Endodermal cell (in vitro differentiated cells): ENCODE results near the gene LCE3B. TPM values are rescaled to one million over a fixed set of nuclear protein-coding genes. Genes with fewer than 3 reads are reported as not detected.

ENCODE experiments used
- DNase-seq: peaks from one replicate; pipeline ENCODE4 v3.0.0-alpha.2; 2017
- H3K27ac ChIP-seq: 2 replicates; pipeline ENCODE4 v1.5.1; 2013; ENCODE audit warnings: mild to moderate bottlenecking, low read depth, low read length, moderate library complexity
- H3K27me3 ChIP-seq: 2 replicates; pipeline ENCODE4 v1.6.1; 2013; ENCODE audit warnings: mild to moderate bottlenecking, low read length, moderate library complexity; ENCODE audit not compliant: insufficient read depth, control insufficient read depth, poor library complexity, severe bottlenecking
- H3K36me3 ChIP-seq: 2 replicates; pipeline ENCODE4 v1.7.0; 2013; ENCODE audit warnings: mild to moderate bottlenecking, low read length, moderate library complexity; ENCODE audit not compliant: control insufficient read depth, insufficient read depth
- H3K4me1 ChIP-seq: one replicate; pipeline ENCODE4 v1.7.0; 2013; ENCODE audit warnings: low read length; ENCODE audit not compliant: control insufficient read depth, insufficient read depth
- H3K4me3 ChIP-seq: 2 replicates; pipeline ENCODE4 v1.5.1; 2013; ENCODE audit warnings: mild to moderate bottlenecking, low read length, moderate library complexity
- H3K9ac ChIP-seq: 2 replicates; pipeline ENCODE4 v1.6.1; 2013; ENCODE audit warnings: mild to moderate bottlenecking, low read length, moderate library complexity; ENCODE audit not compliant: poor library complexity, severe bottlenecking; ENCODE audit errors: extremely low read depth
- H3K9me3 ChIP-seq: 2 replicates; pipeline ENCODE4 v1.6.1; 2013; ENCODE audit warnings: mild to moderate bottlenecking, low read length, moderate library complexity; ENCODE audit not compliant: control insufficient read depth
- H3K27ac Mint-ChIP-seq: 2 replicates; pipeline ENCODE4 v1.8.0; 2020; ENCODE audit warnings: mixed read lengths
- H3K27me3 Mint-ChIP-seq: 2 replicates; pipeline ENCODE4 v1.8.0; 2021; ENCODE audit warnings: mild to moderate bottlenecking, mixed read lengths; ENCODE audit not compliant: insufficient read depth
- H3K36me3 Mint-ChIP-seq: 2 replicates; pipeline ENCODE4 v1.8.0; 2020; ENCODE audit warnings: low read depth, mixed read lengths
- H3K4me1 Mint-ChIP-seq: 2 replicates; pipeline ENCODE4 v1.8.0; 2020; ENCODE audit warnings: mixed read lengths
- H3K4me3 Mint-ChIP-seq: 2 replicates; pipeline ENCODE4 v1.8.0; 2020; ENCODE audit warnings: mild to moderate bottlenecking, moderate library complexity, mixed read lengths
- H3K9me3 Mint-ChIP-seq: 2 replicates; pipeline ENCODE4 v1.8.0; 2020; ENCODE audit warnings: mild to moderate bottlenecking, mixed read lengths
- WGBS, 2 experiments: methylation state at CpG; one replicate each; pipeline versions ENCODE4 v1.1.5 to v1.1.7; 2013; ENCODE audit warnings: missing lambda C conversion rate in 2 of 2, mixed read lengths in 1 of 2; ENCODE audit not compliant: insufficient coverage in 1 of 2, insufficient read length in 1 of 2; 5-methylcytosine and 5-hydroxymethylcytosine counted together
- total RNA-seq, 2 donors: library from RNA; stranded (reverse); fragmentation: NEBNext Ultra II Directional in 1 of 2; extraction: Animal tissue kit (Norgen Biotek cat#: 25700) in 1 of 2; gene quantifications; 2 replicates in 1 of 2; 3 replicates in 1 of 2; pipeline ENCODE4 v1.2.1, GENCODE V29; 2021
- TF ChIP-seq, protein P1 (sequence below): fragments of 200-600 bp; sonication (generic); conservative IDR thresholded peaks from 2 replicates; pipeline ENCODE4 v1.5.0; 2021; ENCODE audit warnings: antibody characterized with exemption, mild to moderate bottlenecking

The LCE3B gene
- total RNA-seq, 2 donors from 2014 or later: not detected

DNA sequence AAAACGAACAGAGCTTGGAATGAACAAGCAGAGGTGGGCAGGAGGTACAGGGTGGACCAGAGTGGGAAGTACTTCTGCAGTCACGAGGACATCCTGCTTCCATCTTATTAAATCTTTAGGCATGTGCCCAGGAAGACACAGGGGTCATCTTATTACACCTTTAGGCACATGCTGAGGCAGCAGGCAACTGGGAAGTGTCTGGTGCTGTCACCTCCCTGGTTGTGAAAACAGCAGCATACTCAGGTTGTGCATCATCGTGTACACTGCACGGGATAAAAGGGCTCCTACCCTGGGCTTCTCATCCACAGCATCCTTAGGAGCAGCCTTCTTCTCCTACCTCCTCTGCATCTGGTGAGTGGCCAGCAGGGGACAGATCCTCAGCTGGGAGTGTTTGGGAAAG is 13.7 kb upstream of the LCE3B start, which contains the start of gene LCE3C:
Gene LCE3C, plus strand, starts transcription at position 301 of the 400 bp plus-strand sequence. CDS start 498 bp downstream, outside the sequence.
- H3K4me3 ChIP-seq: no peak within 1 kb of the TSS
- Mint-ChIP-seq H3K4me1 (no peaks in the 10 kb centered on the region), H3K9me3 (peaks cover 82% of the 10 kb centered on the region), H3K4me3 (no peak within 1 kb of the TSS), H3K27me3 (no peaks in the 10 kb centered on the region), H3K27ac (no peak within 1 kb of the TSS), H3K36me3 (no peaks in the 10 kb centered on the region)
- TF ChIP-seq, protein P1, sequence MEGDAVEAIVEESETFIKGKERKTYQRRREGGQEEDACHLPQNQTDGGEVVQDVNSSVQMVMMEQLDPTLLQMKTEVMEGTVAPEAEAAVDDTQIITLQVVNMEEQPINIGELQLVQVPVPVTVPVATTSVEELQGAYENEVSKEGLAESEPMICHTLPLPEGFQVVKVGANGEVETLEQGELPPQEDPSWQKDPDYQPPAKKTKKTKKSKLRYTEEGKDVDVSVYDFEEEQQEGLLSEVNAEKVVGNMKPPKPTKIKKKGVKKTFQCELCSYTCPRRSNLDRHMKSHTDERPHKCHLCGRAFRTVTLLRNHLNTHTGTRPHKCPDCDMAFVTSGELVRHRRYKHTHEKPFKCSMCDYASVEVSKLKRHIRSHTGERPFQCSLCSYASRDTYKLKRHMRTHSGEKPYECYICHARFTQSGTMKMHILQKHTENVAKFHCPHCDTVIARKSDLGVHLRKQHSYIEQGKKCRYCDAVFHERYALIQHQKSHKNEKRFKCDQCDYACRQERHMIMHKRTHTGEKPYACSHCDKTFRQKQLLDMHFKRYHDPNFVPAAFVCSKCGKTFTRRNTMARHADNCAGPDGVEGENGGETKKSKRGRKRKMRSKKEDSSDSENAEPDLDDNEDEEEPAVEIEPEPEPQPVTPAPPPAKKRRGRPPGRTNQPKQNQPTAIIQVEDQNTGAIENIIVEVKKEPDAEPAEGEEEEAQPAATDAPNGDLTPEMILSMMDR: no peak
- no peaks in the 10 kb centered on the region for H3K4me1 ChIP-seq
- H3K27ac ChIP-seq: no peak within 1 kb of the TSS
- H3K9ac ChIP-seq: no peak within 1 kb of the TSS
- H3K36me3 ChIP-seq: no peaks in the 10 kb centered on the region
- no peaks in the 10 kb centered on the region for H3K27me3 ChIP-seq
- no peaks in the 10 kb centered on the region for H3K9me3 ChIP-seq
- no CpG with 5 or more reads among the region's 4 CpGs for WGBS, 2 experiments
- no peak for DNase-seq

DNA sequence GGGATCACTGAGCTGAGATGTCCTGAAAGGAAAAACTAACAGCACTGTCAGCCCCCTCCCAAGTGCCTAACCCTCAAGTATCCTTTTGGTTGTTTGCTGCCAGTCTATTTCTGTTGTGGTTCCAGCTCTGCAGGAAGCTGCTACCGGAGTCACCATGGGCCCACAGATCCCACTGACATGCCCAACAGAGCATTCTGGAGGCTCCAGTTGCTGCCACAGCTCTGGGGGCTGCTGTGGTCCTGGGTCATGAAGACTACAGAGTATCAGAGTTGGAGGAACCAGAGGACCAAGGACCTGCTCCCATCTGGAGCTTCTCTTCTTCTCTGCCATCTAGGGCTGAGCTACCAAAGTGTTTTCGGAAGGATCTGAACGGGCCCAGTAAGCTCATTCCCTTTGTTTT is 8.4 kb downstream of the LCE3B start:
- H3K9me3 Mint-ChIP-seq: peaks cover 91% of the 10 kb centered on the region
- H3K27me3 Mint-ChIP-seq: no peaks in the 10 kb centered on the region
- no peak overlapping the region for H3K27ac Mint-ChIP-seq
- no peak overlapping the region for H3K4me3 Mint-ChIP-seq
- DNase-seq: no peak
- no peaks in the 10 kb centered on the region for H3K4me1 ChIP-seq
- WGBS, 2 experiments: 49% methylated on average over 3 of the region's 3 CpGs; no CpG with 5 or more reads in 1 of the 2 experiments
- H3K27ac ChIP-seq: no peak overlapping the region
- no peaks in the 10 kb centered on the region for H3K27me3 ChIP-seq
- no peaks in the 10 kb centered on the region for H3K4me1 Mint-ChIP-seq
- no peaks in the 10 kb centered on the region for H3K36me3 Mint-ChIP-seq
- H3K9ac ChIP-seq: no peak overlapping the region
- peaks cover 73% of the 10 kb centered on the region for H3K9me3 ChIP-seq
- H3K4me3 ChIP-seq: no peak overlapping the region
- TF ChIP-seq, protein P1: no peak
- no peaks in the 10 kb centered on the region for H3K36me3 ChIP-seq

DNA sequence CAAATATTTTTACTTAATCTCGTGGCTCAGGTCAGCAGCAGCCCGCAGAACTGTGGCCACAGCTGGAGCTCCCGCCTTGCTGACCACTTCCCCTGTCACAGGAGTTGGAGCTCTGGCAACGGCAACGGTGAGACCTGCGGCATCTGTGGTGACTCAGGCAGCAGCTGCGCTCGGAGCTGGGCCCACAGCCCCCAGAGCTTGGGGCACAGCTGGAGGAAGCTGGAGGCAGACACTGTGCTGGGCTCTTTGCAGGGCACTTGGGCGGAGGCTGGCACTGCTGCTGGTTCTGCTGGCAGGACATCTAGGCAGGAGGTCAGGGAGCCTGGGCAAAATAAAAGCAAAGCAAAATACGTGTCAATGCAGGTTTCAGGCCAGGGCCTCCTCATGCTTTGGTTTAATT is 9.2 kb downstream of the LCE3B start, which contains the start of gene LCE3A:
Gene LCE3A, minus strand, starts transcription at position 301 of the 400 bp plus-strand sequence. Its CDS starts 0 bp downstream, at position 301.
- H3K27ac Mint-ChIP-seq: no peak within 1 kb of the TSS
- Histone ChIP-seq H3K9ac (no peak within 1 kb of the TSS), H3K27me3 (no peaks in the 10 kb centered on the region), H3K4me3 (peak within 1 kb of the TSS; percentile 23), H3K27ac (no peak within 1 kb of the TSS), H3K4me1 (no peaks in the 10 kb centered on the region), H3K36me3 (no peaks in the 10 kb centered on the region), H3K9me3 (peaks cover 76% of the 10 kb centered on the region)
- no peaks in the 10 kb centered on the region for H3K36me3 Mint-ChIP-seq
- no peak for DNase-seq
- no peaks in the 10 kb centered on the region for H3K27me3 Mint-ChIP-seq
- H3K4me3 Mint-ChIP-seq: no peak within 1 kb of the TSS
- peaks cover 92% of the 10 kb centered on the region for H3K9me3 Mint-ChIP-seq
- WGBS, 2 experiments: 64 to 79% methylated on average over 5 to 10 of the region's 10 CpGs
- TF ChIP-seq, protein P1: no peak
- H3K4me1 Mint-ChIP-seq: no peaks in the 10 kb centered on the region
